ENCODE measurements around the gene SLC35C1.

DNA sequence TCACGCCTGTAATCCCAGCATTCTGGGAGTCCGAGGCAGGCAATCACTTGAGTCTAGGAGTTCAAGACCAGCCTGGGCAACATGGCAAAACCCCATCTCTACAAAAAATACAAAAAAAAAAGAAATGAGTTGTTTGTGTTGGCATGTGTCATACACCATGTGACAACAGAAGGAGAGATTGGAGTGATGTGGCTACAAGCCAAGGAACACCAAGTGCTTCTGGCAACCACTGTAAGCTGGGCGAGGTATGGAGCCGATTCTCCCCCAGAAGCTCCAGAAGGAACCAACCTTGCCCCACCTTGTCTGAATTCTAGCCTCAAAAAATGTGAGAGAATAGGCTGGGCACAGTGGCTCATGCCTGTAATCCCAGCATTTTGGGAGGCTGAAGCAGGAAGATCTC is 39.1 kb upstream of the SLC35C1 start:
- TF ChIP-seq, protein P1, sequence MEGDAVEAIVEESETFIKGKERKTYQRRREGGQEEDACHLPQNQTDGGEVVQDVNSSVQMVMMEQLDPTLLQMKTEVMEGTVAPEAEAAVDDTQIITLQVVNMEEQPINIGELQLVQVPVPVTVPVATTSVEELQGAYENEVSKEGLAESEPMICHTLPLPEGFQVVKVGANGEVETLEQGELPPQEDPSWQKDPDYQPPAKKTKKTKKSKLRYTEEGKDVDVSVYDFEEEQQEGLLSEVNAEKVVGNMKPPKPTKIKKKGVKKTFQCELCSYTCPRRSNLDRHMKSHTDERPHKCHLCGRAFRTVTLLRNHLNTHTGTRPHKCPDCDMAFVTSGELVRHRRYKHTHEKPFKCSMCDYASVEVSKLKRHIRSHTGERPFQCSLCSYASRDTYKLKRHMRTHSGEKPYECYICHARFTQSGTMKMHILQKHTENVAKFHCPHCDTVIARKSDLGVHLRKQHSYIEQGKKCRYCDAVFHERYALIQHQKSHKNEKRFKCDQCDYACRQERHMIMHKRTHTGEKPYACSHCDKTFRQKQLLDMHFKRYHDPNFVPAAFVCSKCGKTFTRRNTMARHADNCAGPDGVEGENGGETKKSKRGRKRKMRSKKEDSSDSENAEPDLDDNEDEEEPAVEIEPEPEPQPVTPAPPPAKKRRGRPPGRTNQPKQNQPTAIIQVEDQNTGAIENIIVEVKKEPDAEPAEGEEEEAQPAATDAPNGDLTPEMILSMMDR (IDR thresholded peaks at IDR 0.05), result no peak
- no peak for TF ChIP-seq POLR2A (IDR thresholded peaks at IDR 0.05)

Measured in lower leg skin (tissue), 3 donors.